B cell (primary cell): Measurements from ENCODE around the gene METTL8. TPM values are rescaled to one million over a fixed set of nuclear protein-coding genes. Genes with fewer than 3 reads are reported as not detected.

ENCODE experiments used
- ATAC-seq: fragments of 200-7000 bp; cut with Tn5 transposase; one replicate; pipeline ENCODE4 v1.10.0; 2021; ENCODE audit warnings: low read depth, mild to moderate bottlenecking, moderate number of reproducible peaks, moderate library complexity
- CTCF ChIA-PET: fragments of 350-600 bp; sonication (Branson Sonifier 250); formaldehyde crosslinking; loops from one replicate; lab custom pipeline; 2021; ENCODE audit warnings: antibody characterized with exemption, inconsistent platforms; lab: Charles Lee
- POLR2A ChIA-PET: fragments of 350-600 bp; sonication (Branson Sonifier 250); formaldehyde crosslinking; loops from one replicate; lab custom pipeline; 2021; ENCODE audit warnings: antibody characterized with exemption; lab: Charles Lee
- DNase-seq: peaks from one replicate; pipeline ENCODE4 v3.0.0; 2013
- H2AFZ ChIP-seq: 2 replicates; pipeline ENCODE4 v1.6.1; 2012; ENCODE audit warnings: mild to moderate bottlenecking, low read depth, low read length; ENCODE audit not compliant: insufficient read depth, poor library complexity, severe bottlenecking
- H3K27ac ChIP-seq, 2 donors: 1 replicate in 1 of 2; 2 replicates in 1 of 2; pipeline ENCODE4 v1.5.1; 2012 to 2013; ENCODE audit warnings: low read length in 2 of 2, mild to moderate bottlenecking in 2 of 2, moderate library complexity in 1 of 2
- H3K27me3 ChIP-seq, 4 experiments: fragments of 200-600 bp in 1 of 4; sonication (generic) in 1 of 4; replicated peaks in 1 of 4; 1 replicate in 2 of 4; 2 replicates in 2 of 4; pipeline versions ENCODE4 v1.6.1 to v1.7.0; 2013 to 2016; ENCODE audit warnings: low read length in 3 of 4, mild to moderate bottlenecking in 2 of 4, mixed read lengths in 1 of 4, moderate library complexity in 1 of 4; ENCODE audit not compliant: insufficient read depth in 4 of 4, control insufficient read depth in 3 of 4; ENCODE audit errors: control extremely low read depth in 1 of 4
- H3K36me3 ChIP-seq, 2 experiments: replicated peaks in 1 of 2; 1 replicate in 1 of 2; 2 replicates in 1 of 2; pipeline versions ENCODE4 v1.6.1 to v1.7.1; 2013; ENCODE audit warnings: low read length in 1 of 2; ENCODE audit not compliant: insufficient read depth in 2 of 2, control insufficient read depth in 1 of 2; ENCODE audit errors: control extremely low read depth in 1 of 2, extremely low read depth in 1 of 2
- H3K4me1 ChIP-seq, 2 donors: fragments of 200-600 bp in 1 of 2; sonication (generic) in 1 of 2; 1 replicate in 1 of 2; 2 replicates in 1 of 2; pipeline versions ENCODE4 v1.5.1 to v1.6.1; 2013 to 2017; ENCODE audit warnings: low read length in 2 of 2; ENCODE audit not compliant: control insufficient read depth in 2 of 2, insufficient read depth in 2 of 2
- H3K4me2 ChIP-seq: replicated peaks from 2 replicates; pipeline ENCODE3; 2012; ENCODE audit warnings: mild to moderate bottlenecking, low read depth, low read length; ENCODE audit not compliant: poor library complexity, severe bottlenecking
- H3K4me3 ChIP-seq, 5 experiments: fragments of 200-600 bp in 1 of 5; sonication (generic) in 1 of 5; 1 replicate in 3 of 5; 2 replicates in 2 of 5; pipeline versions ENCODE4 v1.5.1 to v1.7.0; 2011 to 2016; ENCODE audit warnings: low read length in 4 of 5, mild to moderate bottlenecking in 4 of 5, low read depth in 2 of 5, control low read depth in 1 of 5, moderate library complexity in 1 of 5; ENCODE audit not compliant: insufficient read depth in 1 of 5; ENCODE audit errors: control extremely low read depth in 1 of 5, extremely low read depth in 1 of 5
- H3K79me2 ChIP-seq: fragments of 200-600 bp; sonication (generic); one replicate; pipeline ENCODE4 v1.6.0; 2016; ENCODE audit warnings: low read length; ENCODE audit not compliant: control insufficient read depth, insufficient read depth
- H3K9ac ChIP-seq: fragments of 200-600 bp; sonication (generic); 2 replicates; pipeline ENCODE4 v1.6.1; 2017; ENCODE audit warnings: mild to moderate bottlenecking, low read length, moderate library complexity
- H3K9me3 ChIP-seq, 3 donors: one replicate each; pipeline versions ENCODE4 v1.6.1 to v1.7.1; 2013; ENCODE audit warnings: low read length in 2 of 3; ENCODE audit not compliant: control insufficient read depth in 2 of 3, insufficient read depth in 1 of 3; ENCODE audit errors: control extremely low read depth in 1 of 3
- H4K20me1 ChIP-seq: 2 replicates; pipeline ENCODE4 v1.6.0; 2012; ENCODE audit warnings: mild to moderate bottlenecking, low read length; ENCODE audit not compliant: insufficient read depth, control insufficient read depth, poor library complexity, severe bottlenecking
- H3K27ac Mint-ChIP-seq: one replicate; pipeline ENCODE4 v1.8.0; 2021; ENCODE audit warnings: mixed read lengths
- H3K27me3 Mint-ChIP-seq: one replicate; pipeline ENCODE4 v1.8.0; 2021; ENCODE audit warnings: mixed read lengths
- H3K4me1 Mint-ChIP-seq: one replicate; pipeline ENCODE4 v1.8.0; 2021; ENCODE audit warnings: mixed read lengths
- H3K4me3 Mint-ChIP-seq: one replicate; pipeline ENCODE4 v1.8.0; 2021; ENCODE audit warnings: mixed read lengths
- H3K9me3 Mint-ChIP-seq: one replicate; pipeline ENCODE4 v1.8.0; 2022; ENCODE audit warnings: mixed read lengths; ENCODE audit not compliant: insufficient read depth
- CTCF ChIP-seq: fragments of 200-600 bp; IDR thresholded peaks from one replicate; pipeline ENCODE4 v1.8.0; 2022; ENCODE audit warnings: antibody characterized with exemption, mild to moderate bottlenecking
- EZH2 ChIP-seq: IDR thresholded peaks from 2 replicates; pipeline ENCODE4 v1.6.1; 2012; ENCODE audit warnings: borderline replicate concordance, low read depth, mild to moderate bottlenecking, moderate library complexity, low read length; ENCODE audit not compliant: insufficient read depth, poor library complexity, severe bottlenecking
- WGBS: methylation state at CpG from one replicate; pipeline ENCODE4 v1.1.5; 2013; ENCODE audit warnings: missing lambda C conversion rate; ENCODE audit not compliant: insufficient coverage; 5-methylcytosine and 5-hydroxymethylcytosine counted together
- intact Hi-C: fragments of 100-400 bp; cut with micrococcal nuclease; formaldehyde crosslinking; loops from one replicate; pipeline ENCODE4 v1.10.0; 2022
- polyA plus RNA-seq: library from polyadenylated mRNA; depleted of rRNA; stranded (reverse); fragments of >200 nt; gene quantifications from 2 replicates; pipeline ENCODE4 v1.2.3, GENCODE V29; 2012
- total RNA-seq, 2 donors: library from RNA; stranded (reverse); fragments of 120-200 nt in 1 of 2; gene quantifications; 1 replicate in 1 of 2; 2 replicates in 1 of 2; pipeline versions ENCODE4 v1.2.3 to v1.2.4, GENCODE V29; 2013 to 2022

Gene METTL8
- total and polyA plus RNA-seq, 2 donors (not counting 1 experiment from before 2014, with no cell fraction given) = 20.8 to 57.8 TPM

- Histone ChIP-seq H3K9me3 (no peaks in the 10 kb centered on the region), H3K4me2 (no peak overlapping the region), H4K20me1 (no peaks in the 10 kb centered on the region), H3K4me1 (no peaks in the 10 kb centered on the region), H3K27ac (no peak overlapping the region), H3K79me2 (no peaks in the 10 kb centered on the region), H3K36me3 (no peaks in the 10 kb centered on the region), H3K27me3 (no peaks in the 10 kb centered on the region), H3K9ac (no peak overlapping the region), H2AFZ (no peak overlapping the region), H3K4me3 (no peak overlapping the region)
- H3K27me3 Mint-ChIP-seq = no peaks in the 10 kb centered on the region
- CTCF ChIA-PET = no interaction called here
- DNase-seq = no peak
- no peaks in the 10 kb centered on the region for H3K9me3 Mint-ChIP-seq
- intact Hi-C loops = no loop called here
- no peak for TF ChIP-seq CTCF
- no peak for TF ChIP-seq EZH2
- H3K27ac Mint-ChIP-seq = no peak overlapping the region
- no peaks in the 10 kb centered on the region for H3K4me1 Mint-ChIP-seq
- no peak for ATAC-seq
- no CpG with 5 or more reads among the region's 1 CpG for WGBS
- H3K4me3 Mint-ChIP-seq = no peak overlapping the region
- POLR2A ChIA-PET = no interaction called here
These were observed 161.8 kb downstream of the METTL8 start for GRCh38 chr2:171271971-171272436.

- WGBS = no CpG with 5 or more reads among the region's 1 CpG
- intact Hi-C loops = no loop called here
These were observed 162.4 kb downstream of the METTL8 start for GRCh38 chr2:171271386-171271785.

More at GRCh38 chr2:171271386-171271785, 162.4 kb downstream of the METTL8 start:
- Histone ChIP-seq H4K20me1 (no peaks in the 10 kb centered on the region), H2AFZ (no peak overlapping the region), H3K4me3 (no peak overlapping the region), H3K36me3 (no peaks in the 10 kb centered on the region), H3K4me2 (no peak overlapping the region), H3K9ac (no peak overlapping the region), H3K27me3 (no peaks in the 10 kb centered on the region), H3K9me3 (no peaks in the 10 kb centered on the region), H3K27ac (no peak overlapping the region), H3K4me1 (peaks cover 3 to 4% of the 10 kb centered on the region in 2 donors), H3K79me2 (no peaks in the 10 kb centered on the region)
- TF ChIP-seq EZH2 = no peak
- TF ChIP-seq CTCF = no peak
- CTCF ChIA-PET = interaction anchor here (1.3 kb wide), 1 partner anchor 13 kb away, joined by 3 read pairs; no protein-coding TSS in a partner anchor
- no peak for DNase-seq
- H3K27me3 Mint-ChIP-seq = no peaks in the 10 kb centered on the region
- H3K4me1 Mint-ChIP-seq = no peaks in the 10 kb centered on the region
- no peak overlapping the region for H3K4me3 Mint-ChIP-seq
- H3K27ac Mint-ChIP-seq = no peak overlapping the region
- no peak for ATAC-seq
- H3K9me3 Mint-ChIP-seq = no peaks in the 10 kb centered on the region
- POLR2A ChIA-PET = no interaction called here
